Adrenal gland (tissue), 5 donors: ENCODE measurements around the gene ARHGEF12.

Source experiments
- POLR2A ChIP-seq, 2 donors: fragments of 450-650 bp; IDR thresholded peaks; one replicate each; pipeline ENCODE4 v1.6.1; 2017; ENCODE audit warnings: antibody characterized with exemption in 2 of 2, mild to moderate bottlenecking in 2 of 2, moderate library complexity in 1 of 2
- TF ChIP-seq, protein P1 (sequence below), 6 experiments: fragments of 450-650 bp in 4 of 6; fragments of 200-600 bp in 2 of 6; sonication (generic) in 1 of 6; IDR thresholded peaks; 1 replicate in 5 of 6; 2 replicates in 1 of 6; pipeline versions ENCODE4 v1.5.1 to v1.8.0; 2016 to 2021; ENCODE audit warnings: antibody characterized with exemption in 6 of 6, mild to moderate bottlenecking in 2 of 6, moderate library complexity in 1 of 6
- donor health status: DM: no; HTN: no; CAD: no.

- TF ChIP-seq, protein P1, sequence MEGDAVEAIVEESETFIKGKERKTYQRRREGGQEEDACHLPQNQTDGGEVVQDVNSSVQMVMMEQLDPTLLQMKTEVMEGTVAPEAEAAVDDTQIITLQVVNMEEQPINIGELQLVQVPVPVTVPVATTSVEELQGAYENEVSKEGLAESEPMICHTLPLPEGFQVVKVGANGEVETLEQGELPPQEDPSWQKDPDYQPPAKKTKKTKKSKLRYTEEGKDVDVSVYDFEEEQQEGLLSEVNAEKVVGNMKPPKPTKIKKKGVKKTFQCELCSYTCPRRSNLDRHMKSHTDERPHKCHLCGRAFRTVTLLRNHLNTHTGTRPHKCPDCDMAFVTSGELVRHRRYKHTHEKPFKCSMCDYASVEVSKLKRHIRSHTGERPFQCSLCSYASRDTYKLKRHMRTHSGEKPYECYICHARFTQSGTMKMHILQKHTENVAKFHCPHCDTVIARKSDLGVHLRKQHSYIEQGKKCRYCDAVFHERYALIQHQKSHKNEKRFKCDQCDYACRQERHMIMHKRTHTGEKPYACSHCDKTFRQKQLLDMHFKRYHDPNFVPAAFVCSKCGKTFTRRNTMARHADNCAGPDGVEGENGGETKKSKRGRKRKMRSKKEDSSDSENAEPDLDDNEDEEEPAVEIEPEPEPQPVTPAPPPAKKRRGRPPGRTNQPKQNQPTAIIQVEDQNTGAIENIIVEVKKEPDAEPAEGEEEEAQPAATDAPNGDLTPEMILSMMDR (IDR thresholded peaks at IDR 0.05): no peak
- TF ChIP-seq POLR2A (IDR thresholded peaks at IDR 0.05): no peak
These were observed 179.0 kb downstream of the ARHGEF12 start for GRCh38 chr11:120515186-120515723.
